NCI-H748 treated with DMSO at 0.1 percent for 48 hours (cell line): Measurements from ENCODE around the gene NME8.
A peak's percentile ranks its signal among the peaks of the same experiment; 100 is the strongest.
"Not testable (repeated sequence)": the region's sequence is repeated elsewhere in the genome, so short reads cannot be mapped to it uniquely, and the experiment has no call there.

ENCODE experiments used
- DNase-seq: peaks from one replicate; lab custom pipeline; 2025; lab: John Stamatoyannopoulos, UW

Gene NME8

GRCh38 chr7:37848297-37848696, at the start of gene NME8:
Gene NME8, plus strand, starts transcription at chr7:37848597. Its CDS starts 1,670 bp downstream, at chr7:37850267.
- no peak for DNase-seq

DNA sequence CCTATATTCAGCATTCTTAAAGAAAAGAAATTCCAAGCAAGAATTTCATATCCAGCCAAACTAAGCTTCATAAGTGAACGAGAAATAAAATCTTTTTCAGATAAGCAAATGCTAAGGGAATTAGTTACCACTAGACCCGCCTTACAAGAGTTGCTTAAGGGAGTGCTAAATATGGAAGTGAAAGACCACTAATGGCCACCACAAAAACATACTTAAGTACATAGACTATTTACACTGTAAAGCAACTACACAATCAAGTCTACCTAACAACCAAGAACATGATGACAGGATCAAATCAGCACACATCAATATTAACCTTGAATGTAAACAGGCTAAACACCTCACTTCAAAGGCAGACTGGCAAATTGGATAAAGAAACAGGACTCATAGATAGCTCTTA, 42.2 kb upstream of the NME8 start:
- no peak for DNase-seq

DNA sequence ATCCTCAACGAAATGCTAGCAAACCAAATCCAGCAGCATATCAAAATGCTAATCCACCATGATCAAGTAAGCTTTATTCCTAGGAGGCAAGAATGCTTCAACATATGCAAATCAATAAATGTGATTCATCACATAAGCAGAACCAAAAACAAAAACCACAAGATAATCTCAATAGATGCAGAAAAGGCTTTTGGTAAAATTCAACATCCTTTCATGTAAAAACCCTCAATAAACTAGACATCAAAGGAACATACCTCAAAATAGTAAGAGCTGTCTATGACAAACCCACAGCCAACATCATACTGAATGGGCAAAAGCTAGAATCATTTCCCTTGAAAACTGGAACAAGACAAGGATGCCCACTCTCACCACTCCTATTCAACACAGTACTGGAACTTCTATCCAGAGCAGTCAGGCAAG, 36.2 kb upstream of the NME8 start:
- DNase-seq: not testable (repeated sequence)

DNA sequence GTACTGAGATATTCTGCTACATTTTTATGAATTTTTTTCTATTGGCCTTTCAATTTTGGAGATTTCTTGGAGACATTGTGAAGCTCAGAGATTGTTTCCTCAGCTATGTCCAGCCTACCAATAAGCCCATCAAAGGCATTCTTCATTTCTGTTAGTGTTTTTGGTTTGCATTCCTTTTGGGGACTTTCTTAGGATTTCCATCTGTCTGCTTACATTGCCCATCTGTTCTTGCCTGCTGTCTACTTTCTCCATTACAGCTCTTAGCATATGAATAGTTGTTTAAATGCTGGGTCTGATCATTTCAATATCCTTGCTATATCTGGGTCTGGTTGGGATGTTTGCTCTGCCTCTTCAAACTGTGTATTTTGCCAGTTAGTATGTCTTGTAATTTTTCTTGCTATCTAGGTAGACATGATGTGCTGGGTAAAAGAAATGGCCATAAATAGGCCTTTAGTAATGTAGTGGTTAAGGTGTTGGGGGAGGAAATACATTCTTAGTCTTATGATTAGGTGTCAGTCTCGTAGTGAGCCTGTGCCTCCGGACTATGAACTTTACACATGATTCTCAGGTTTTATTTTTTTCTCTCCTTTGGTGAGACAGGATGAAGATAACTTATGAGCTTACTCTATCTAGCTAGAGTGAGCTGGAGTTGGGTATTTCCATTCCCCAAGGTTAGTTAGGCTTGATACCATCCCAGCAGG, 32.6 kb upstream of the NME8 start:
- no peak for DNase-seq

GRCh38 chr7:37816922-37817590, 31.3 kb upstream of the NME8 start:
- DNase-seq: no peak

DNA sequence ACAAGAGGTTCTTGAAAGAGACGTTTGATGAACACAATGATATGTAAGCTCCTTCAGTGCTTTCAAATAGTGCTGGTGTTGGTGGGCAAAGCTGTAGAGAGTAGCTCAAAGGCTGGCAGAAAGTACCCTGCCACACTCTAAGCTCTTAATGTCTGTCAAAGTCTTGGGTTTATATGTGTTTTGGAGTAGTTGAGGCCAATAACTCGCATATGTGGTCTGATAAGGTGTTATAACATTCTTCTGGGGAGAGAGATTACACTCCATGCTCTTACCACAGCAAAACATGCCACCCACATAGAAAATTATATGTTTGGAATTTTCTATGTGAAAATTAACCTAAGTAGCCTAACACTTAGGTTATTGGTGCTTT, 30.8 kb upstream of the NME8 start:
- no peak for DNase-seq

- DNase-seq: no peak
Measured at GRCh38 chr7:37817996-37818720, 30.2 kb upstream of the NME8 start.

DNA sequence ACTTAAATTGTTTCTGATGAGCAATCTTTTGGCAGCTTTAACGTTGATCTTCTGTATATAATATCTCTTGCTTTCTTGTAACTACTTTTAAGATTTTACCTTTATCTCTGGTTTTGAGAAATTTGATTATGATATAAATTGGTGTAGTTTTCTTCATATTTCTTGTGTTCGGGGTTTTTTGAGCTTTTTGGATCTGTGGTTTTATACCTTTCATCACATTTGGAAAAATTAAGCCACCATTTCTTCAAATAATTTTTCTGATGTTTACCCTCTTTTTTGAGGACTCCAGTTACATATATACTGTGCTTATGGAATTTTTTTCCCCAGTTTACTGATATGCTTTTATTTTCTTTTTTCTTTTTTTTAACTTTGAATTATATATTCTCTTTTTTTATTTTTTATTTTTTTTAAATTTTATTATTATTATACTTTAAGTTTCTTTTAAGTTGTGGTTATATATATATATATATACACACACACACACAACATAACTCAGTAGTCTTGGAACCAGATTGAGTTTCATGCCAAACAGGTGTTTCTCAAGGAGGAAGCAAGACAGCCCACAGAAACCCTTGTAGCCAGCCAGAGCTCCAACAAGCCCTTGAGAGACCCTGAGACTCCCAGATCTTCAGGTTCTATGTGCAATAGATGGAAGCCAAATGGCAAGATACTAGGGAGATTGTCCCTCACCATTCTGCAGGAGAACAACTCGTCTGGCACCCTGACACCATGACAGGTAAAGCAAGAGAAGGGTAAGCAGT, 27.5 kb upstream of the NME8 start:
- no peak for DNase-seq

- no peak for DNase-seq
Measured at GRCh38 chr7:37822946-37823345, 25.5 kb upstream of the NME8 start.

- DNase-seq: no peak
Measured at GRCh38 chr7:37823557-37823956, 24.8 kb upstream of the NME8 start.

DNA sequence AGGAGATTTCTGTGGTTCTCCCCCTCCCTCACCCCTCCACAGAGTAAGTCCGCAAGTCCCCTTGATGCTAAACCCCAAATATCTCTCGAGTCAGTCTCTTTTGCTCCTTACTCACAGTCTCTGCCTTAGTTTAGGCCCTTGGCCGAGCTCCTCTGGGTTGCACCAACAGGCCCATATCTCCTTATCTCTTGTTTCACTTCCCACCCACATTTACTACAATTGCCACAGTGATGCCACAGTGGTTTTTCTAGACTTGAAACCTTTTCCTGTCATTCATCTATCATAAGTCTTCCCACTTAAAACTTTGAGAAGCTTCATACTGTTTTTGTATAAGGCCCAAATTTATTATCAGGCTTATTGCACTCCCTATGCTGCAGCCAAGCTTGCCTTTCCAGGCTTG, 23.4 kb upstream of the NME8 start:
- no peak for DNase-seq

DNA sequence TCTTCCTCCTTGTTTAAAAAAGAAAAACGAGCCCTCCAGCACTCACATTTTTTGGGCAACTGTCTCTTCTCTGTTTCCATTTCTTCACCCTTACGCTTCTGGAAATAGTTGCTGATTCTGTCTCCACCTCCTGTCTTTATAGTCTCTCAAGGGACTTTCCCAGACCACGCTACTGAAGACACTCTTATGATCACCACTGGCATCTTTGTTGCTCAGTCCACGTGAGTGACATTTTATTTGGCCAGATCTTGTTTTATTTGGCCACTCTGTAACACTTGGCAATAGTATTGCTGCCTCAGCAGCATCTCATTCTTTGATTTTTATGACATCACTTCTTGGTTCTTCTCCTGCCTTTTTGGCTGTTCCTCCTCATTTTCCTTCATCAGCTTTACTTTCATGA, 21.6 kb upstream of the NME8 start:
- no peak for DNase-seq

GRCh38 chr7:37831244-37831643, 17.2 kb upstream of the NME8 start:
- no peak for DNase-seq

GRCh38 chr7:37832194-37832593, 16.2 kb upstream of the NME8 start:
- DNase-seq: no peak

DNA sequence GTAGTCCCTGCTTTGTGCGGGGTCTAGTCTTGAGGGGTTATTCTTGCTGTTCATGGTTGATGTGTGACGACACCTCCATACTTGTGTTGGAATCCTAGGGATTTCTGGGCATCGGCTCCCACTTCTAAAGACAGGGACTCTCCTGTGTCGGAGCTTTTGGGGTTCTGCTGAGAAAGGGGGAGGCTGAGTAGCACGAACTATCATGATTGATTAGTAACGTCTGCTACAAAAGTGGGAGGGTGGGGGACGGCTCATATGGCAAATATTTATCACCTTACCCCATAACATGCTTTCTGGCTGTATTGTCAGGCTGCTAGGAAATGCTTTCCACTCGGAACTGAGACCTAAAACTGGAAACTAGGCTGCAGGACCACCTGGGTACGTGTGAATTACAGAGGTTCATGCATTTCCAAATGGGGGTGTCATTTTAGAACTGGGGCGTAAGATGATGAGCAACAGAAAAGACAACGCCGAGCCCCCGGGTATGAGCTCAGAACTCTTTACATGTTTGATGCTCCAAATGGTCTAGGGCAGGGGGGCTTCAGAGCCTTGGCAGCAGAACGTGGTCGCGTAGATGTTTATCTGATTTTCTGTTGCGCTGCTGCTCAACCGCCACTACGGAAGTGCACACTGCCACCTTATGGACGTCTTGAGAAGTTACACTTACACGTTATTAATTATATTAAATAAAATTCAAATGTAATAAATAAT, 15.1 kb upstream of the NME8 start:
- DNase-seq: peak; percentile 31

GRCh38 chr7:37833818-37834146, 14.6 kb upstream of the NME8 start:
- DNase-seq: no peak

DNA sequence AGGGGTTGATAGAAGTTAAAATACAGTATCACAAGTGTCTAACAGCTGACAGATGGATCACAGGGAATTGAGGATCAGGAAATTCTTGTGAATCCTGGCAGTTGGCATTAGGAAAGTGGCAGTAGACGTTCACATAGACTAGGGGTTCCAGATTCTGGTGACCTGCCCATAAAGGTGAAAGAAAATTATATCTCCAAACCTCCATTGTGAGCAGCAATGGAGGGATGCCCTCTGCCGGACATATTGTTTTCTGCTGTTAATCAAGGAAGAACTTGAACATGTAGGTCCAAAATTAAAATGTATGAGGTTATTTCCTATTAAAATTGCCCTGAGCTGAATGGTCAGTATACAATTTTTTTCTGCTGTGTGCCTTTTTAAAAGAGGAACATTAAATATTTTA, 5.1 kb downstream of the NME8 start:
- DNase-seq: no peak

DNA sequence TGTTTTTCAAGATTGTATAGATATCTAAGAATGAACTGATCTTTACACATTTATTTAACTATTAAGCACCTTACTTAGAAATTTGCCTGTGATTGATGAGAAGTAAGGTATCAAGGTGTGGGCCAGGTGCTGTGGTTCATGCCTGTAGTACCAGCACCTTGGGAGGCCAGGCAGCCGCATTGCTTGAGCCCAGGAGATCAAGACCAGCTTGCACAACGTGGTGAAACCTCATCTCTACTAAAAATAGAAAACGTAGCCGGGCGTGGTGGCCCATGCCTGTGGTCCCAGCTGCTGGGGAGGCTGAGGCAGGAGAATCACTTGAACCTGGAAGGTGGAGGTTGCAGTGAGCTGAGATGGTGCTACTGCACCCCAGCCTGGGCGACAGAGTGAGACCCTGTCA, 33.7 kb downstream of the NME8 start:
- no peak for DNase-seq

GRCh38 chr7:37893359-37893758, 45.0 kb downstream of the NME8 start:
- no peak for DNase-seq

- no peak for DNase-seq
Measured at GRCh38 chr7:37894671-37895070, 46.3 kb downstream of the NME8 start.

- no peak for DNase-seq
Measured at GRCh38 chr7:37899712-37900247, 51.4 kb downstream of the NME8 start.
